ENCODE results near the gene GPR101.
A peak's percentile ranks its signal among the peaks of the same experiment; 100 is the strongest.

GPR101 gene

DNA sequence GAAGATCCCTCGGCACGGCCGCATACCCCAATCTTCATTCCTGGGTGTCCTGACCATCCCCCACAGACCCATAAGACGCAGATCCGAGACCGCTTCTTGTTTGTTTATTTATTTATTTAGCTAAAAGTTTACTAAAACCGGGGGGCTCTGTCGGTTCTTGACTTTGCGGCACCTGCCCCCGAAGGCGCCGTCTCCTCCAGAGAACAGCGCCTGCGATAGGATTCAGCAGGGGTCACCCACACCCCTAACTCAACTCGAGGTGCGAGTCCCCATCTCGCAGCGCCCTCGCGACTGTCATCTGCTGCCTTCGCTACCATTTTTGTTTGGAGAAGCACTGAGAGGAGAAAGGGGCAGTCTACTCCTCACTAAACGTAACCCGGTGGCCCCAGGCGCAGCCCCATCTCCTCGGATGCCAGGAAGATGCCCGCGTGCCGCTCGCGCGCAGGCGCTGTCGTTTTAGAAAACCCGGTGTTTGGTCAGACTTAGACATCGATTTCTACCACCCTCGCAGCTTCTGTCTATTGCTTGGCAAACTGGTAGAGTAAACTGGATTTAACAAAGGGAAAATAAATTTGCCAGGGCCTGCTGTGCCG, 18.9 kb upstream of the GPR101 start:
- no peak overlapping the region for H3K27ac ChIP-seq
- TF ChIP-seq, protein P1, sequence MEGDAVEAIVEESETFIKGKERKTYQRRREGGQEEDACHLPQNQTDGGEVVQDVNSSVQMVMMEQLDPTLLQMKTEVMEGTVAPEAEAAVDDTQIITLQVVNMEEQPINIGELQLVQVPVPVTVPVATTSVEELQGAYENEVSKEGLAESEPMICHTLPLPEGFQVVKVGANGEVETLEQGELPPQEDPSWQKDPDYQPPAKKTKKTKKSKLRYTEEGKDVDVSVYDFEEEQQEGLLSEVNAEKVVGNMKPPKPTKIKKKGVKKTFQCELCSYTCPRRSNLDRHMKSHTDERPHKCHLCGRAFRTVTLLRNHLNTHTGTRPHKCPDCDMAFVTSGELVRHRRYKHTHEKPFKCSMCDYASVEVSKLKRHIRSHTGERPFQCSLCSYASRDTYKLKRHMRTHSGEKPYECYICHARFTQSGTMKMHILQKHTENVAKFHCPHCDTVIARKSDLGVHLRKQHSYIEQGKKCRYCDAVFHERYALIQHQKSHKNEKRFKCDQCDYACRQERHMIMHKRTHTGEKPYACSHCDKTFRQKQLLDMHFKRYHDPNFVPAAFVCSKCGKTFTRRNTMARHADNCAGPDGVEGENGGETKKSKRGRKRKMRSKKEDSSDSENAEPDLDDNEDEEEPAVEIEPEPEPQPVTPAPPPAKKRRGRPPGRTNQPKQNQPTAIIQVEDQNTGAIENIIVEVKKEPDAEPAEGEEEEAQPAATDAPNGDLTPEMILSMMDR (conservative IDR thresholded peaks at IDR 0.05): peak; percentile 62

DNA sequence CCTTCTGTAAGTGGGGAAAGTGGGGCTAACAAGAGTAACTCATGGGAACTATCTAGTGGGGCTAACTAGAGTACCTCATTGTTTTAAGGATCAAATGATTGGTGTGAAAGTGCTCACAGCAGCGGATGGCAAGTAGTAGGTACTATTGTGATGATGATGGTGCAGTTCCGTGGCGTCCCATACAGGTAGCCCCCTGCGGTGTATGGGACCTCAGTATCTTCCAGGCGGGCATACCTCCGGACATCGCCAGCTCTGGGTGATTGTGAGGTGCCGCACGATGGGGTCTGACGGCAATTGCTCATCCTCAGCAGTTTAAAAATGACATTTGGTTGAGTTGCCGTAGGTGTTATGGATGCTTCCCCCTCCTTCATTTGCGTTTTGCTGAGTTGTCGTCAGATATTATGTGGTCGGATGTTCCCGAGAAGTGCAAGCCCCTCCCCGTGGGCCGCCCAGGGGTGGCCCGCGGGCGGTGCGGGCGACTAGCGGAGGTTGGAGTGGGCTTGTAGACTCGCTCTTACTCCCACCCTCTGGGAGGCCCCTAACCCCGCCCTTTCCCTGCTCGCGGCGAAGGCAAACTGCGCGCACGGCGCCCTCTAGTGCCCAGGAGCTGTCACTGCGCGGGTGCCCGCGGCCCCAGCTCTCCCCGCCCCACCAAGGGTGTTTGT, 18.3 kb upstream of the GPR101 start:
- TF ChIP-seq, protein P1 (conservative IDR thresholded peaks at IDR 0.05): peak; percentile 91
- no peak overlapping the region for H3K27ac ChIP-seq

DNA sequence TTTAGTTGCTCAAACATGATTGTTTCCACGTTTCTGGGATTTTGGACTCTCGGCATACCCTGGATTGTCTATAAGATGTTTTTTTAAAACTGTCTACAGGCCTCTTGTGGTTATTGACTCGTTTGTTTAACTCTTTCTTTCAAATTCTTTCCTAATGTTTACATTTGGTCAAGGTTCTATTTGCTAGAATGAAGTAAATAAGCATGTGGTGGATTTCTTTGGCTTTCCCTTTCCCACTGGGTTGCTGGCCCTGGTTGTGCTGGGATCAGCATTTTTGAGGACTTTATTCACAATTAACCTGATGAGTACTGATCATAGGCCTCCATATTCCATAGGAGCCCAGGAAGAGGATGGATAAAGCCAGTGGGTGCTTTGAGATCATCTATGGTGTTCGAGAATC, 11.1 kb upstream of the GPR101 start:
- no peak overlapping the region for H3K27ac ChIP-seq
- TF ChIP-seq, protein P1 (conservative IDR thresholded peaks at IDR 0.05): no peak

DNA sequence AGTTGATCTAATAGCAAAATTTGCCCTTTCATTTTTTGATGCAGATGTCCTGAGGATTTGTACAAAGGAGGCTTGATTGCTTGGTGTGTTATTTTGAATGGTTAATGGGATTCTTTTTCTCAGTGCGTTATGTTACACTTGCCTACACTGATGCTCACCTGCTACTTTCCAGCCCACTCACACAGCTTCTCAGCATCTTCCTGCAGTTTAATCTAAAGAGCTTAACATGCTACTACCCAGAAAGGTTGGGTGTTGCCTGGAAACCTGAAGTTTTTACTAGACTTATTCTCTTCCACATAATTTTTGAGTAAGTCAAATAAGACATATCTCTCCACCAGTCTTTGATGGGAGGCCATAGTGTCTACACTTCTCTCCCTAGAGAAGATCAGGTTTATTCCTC, 9.9 kb upstream of the GPR101 start:
- H3K27ac ChIP-seq: no peak overlapping the region

DNA sequence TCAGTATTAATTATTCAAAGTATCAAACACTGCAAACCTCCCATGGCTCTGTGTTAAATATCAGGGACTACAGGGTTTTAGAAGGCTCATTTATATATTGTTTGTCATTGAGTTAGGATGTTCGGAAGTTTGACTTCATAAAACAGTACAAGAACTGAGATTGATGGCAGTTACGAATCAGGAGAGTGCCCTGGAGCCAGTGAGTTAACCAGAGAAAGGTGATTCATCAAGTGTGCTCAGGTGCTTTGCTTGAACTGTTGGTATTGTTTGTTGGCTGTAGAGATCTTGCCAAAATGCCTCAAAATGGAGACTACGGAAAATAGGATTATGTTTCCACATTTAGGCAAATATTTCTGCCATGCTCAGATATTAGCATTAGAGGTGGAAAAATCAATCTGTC, 7.5 kb upstream of the GPR101 start:
- TF ChIP-seq, protein P1 (conservative IDR thresholded peaks at IDR 0.05): no peak

More for the DNA sequence above, 9.9 kb upstream of the GPR101 start:
- TF ChIP-seq, protein P1 (conservative IDR thresholded peaks at IDR 0.05): no peak

DNA sequence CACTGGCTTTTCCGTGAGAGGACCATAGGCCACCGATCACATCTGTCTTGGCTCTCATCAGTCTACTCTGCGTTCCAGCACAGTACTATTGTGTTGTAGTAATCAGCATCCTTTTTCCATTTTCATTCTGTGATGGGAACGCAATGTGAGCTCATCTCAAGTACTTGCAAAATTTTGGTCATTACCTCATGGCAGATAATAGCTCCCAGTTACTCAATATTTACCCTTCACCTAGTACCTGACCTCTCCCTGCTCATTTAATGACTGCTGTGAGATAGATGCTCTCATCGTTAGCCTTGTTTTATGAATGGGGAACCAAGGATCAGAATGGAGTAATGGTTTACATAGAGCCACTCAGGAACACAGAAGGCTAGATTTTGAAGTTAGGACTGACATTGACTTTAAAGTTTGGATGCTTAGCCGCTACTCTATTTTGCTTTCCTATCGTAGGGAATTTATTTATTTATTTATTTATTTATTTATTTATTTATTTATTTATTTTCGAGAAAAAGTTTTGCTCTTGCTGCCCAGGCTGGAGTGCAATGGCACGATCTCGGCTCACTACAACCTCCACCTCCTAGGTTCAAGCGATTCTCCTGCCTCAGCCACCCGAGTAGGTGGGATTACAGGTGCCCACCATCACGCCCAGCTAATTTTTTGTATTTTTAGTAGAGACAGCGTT, 6.5 kb upstream of the GPR101 start:
- TF ChIP-seq, protein P1 (conservative IDR thresholded peaks at IDR 0.05): no peak
- H3K27ac ChIP-seq: no peak overlapping the region

More for the DNA sequence above, 7.5 kb upstream of the GPR101 start:
- H3K27ac ChIP-seq: no peak overlapping the region

DNA sequence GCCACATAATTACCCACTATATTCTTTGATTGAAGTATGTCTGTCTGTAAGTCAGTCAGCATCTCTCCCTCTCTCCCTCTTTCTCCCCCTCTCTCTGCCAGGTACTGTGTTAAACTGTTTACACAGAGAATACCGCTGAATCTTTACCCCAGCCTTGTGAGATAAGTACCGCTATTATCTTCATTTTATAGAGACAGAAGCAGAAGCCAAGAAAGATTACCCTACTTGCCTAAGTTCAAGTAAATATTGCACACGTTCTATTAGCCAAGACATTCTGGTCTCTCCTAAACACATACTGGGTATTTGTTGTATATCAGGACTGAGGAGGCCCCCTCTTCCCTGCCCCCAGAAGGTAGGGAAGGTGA, 695 bp upstream of the GPR101 start:
- no peak overlapping the region for H3K27ac ChIP-seq
- TF ChIP-seq, protein P1 (conservative IDR thresholded peaks at IDR 0.05): no peak

All from VCaP (cell line).